LNCaP clone FGC (cell line): ENCODE results near the gene PDE2A.
"Not testable (repeated sequence)": the region's sequence is repeated elsewhere in the genome, so short reads cannot be mapped to it uniquely, and the experiment has no call there.

ENCODE experiments used
- DNase-seq: peaks from one replicate; pipeline ENCODE4 v3.0.0-alpha.2; 2011; ENCODE audit warnings: low read depth
- H3K4me3 ChIP-seq: 2 replicates; pipeline ENCODE4 v1.5.1; 2011; ENCODE audit warnings: mild to moderate bottlenecking, low read depth, low read length, control low read depth
- TF ChIP-seq, protein P1 (sequence below): IDR thresholded peaks from 2 replicates; pipeline ENCODE4 v1.5.1; 2012; ENCODE audit warnings: mild to moderate bottlenecking; ENCODE audit not compliant: control insufficient read depth, insufficient read depth; ENCODE audit errors: extremely low read depth

Gene PDE2A

DNA sequence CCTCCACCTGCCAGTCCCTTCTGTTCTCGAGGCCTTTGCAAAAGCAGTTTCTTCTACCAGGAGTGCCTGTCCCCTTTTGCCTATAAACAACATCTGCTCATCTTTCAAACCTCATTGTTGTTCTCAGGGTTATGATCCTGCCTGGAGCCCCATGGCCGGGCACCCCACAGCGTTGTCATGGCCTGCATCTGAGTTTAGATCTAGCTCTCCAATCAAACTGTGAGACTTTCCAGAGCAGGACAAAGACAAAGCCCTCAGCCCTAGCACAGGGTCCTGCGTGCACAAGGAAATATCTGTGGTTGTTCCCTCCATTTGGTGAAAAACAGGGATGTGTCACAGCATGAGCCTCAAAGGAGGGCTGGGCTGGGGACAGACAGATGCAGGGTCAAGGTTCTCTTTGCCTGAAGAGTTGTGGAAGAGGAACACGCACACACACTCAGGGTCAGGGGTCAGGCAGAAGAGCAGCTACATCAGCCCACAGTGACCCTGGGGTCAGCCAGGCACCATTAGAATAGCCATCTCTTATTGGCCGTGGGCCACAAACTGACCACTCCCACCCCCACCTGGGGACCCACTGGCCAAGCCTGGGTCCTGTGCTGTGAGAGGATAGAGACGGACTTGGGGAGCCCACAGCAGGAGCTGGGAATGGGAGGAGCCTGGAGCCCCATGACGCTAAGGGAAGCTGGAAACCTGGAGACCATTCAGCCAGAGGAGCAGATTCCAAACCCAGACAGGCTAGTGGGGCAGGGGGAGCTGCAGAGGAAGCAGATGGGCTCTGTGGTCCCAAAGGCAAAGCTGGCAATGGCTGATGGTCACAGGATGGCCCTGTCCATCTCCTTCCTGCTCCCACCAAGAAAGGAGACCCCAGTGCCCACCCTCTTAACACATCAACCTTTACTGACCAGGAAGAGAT, 99.4 kb downstream of the PDE2A start:
- H3K4me3 ChIP-seq: no peak overlapping the region
- DNase-seq: no peak
- TF ChIP-seq, protein P1, sequence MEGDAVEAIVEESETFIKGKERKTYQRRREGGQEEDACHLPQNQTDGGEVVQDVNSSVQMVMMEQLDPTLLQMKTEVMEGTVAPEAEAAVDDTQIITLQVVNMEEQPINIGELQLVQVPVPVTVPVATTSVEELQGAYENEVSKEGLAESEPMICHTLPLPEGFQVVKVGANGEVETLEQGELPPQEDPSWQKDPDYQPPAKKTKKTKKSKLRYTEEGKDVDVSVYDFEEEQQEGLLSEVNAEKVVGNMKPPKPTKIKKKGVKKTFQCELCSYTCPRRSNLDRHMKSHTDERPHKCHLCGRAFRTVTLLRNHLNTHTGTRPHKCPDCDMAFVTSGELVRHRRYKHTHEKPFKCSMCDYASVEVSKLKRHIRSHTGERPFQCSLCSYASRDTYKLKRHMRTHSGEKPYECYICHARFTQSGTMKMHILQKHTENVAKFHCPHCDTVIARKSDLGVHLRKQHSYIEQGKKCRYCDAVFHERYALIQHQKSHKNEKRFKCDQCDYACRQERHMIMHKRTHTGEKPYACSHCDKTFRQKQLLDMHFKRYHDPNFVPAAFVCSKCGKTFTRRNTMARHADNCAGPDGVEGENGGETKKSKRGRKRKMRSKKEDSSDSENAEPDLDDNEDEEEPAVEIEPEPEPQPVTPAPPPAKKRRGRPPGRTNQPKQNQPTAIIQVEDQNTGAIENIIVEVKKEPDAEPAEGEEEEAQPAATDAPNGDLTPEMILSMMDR: no peak

DNA sequence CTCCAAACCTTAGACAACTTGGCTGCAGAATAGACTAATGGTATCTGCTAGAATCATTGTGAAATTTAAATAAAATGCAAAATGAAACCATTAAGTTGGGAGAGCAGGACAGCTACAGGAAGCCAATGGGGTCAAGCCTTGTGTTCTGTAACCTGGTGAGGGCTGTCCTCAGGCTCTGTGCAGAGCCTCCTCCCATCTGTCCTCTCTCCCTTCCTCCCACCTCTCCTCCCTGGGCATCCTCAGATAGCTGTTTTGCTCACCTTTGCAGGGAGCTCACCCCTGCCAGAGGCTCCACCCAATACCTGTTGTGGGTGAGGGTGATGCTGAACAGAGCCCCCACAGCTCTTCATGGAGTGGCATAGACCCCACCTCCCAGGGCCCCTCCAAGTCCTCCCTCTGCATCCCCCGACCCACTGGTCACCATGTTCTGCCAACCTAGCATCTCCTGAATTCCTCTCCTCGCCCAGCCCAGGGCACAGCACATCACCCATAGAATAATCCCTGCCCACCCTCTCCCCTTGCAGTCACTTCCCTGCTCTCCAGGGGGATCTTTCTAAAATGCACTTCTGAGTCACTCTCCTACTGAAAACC, 100.3 kb downstream of the PDE2A start:
- no peak for DNase-seq
- no peak overlapping the region for H3K4me3 ChIP-seq
- TF ChIP-seq, protein P1: no peak

DNA sequence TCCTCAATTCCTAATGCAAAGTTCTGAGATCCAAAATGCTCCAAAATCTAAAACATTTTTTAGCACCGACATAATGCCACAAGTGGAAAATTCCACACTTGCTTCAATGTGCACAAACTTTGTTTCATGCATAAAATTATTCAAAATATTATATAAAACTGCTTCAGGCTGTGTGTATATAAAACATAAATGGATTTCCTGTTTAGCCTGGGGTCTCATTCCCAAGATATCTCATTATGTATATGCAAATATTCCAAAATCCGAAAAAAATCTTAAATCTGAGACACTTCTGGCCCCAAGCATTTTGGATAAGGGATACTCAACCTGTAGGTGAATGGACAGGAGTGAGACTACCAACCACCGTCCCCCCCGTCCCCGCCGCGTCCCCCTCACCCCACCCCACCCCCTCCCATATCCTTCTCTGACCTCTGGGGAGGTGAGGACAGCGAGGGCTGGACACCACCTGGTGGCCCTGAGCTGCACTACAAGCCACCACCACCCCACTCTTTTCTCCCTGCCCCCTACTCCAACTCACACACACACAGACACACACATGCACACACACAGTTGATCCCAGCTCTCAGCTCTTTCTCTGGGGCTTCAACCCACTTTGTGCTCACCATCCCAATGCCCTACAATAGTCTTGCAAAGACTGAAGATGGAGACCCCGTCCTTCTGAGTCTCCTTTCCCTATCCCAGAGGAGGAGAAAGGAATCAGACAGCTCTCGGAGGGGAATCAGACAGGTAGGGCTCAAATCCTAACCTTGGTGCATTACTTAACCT, 101.0 kb downstream of the PDE2A start:
- H3K4me3 ChIP-seq: no peak overlapping the region
- TF ChIP-seq, protein P1: peak; percentile 92
- no peak for DNase-seq

DNA sequence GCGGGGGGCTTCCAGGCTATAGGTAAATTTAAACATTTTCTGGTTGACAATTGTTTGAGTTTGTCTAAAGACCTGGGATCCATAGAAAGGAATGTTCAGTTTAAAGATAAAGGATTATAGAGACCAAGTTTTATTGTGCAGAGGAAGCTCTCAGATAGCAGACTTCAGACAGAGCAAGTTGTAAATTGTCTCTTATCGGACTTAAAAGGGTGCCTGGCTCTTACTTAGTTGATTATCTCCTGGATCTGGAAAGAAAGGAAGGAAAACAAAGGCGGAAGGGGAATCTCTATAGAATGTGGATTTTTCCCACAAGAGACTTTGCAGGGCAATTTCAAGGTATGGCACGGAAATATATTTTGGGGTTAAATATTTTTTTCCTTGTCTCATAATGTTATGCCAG, 101.7 kb downstream of the PDE2A start:
- H3K4me3 ChIP-seq, DNase-seq: not testable (repeated sequence)

DNA sequence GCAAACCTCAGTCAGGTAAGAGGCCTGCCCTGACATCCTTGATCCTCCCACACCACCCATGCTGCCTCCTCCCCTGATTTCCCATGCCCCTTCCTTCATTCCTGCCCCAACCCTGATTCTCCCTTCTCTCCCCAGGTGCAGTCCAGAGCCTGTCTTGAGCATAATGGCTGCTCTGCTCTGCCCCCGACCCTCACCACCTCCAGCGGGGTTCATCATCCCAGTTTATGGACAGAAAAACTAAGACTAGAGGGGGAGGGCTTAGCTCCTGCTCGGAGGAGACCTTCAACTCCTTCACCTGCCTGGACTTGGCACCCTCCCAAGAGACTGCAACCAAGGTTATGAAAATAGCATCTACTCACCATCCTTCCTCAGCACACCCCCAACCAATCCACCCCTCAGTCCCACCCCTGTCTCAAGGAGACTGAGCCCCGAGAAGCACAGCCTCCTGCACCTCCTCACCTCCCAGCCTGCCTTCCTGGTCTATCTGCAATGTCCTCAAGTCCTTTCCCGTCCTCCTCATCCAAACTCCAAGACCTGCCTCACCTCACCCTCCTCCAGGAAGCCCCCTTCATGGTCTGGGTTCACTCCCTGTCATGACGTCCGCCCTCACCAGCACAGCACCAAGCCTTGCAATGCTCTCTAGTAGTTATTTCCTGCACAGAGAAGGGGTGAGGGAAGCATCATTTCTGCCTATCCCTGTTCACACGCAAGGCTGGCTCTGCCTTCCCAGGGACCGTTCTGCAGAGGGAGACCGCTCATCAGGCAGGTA, 103.1 kb downstream of the PDE2A start:
- DNase-seq: no peak
- H3K4me3 ChIP-seq: no peak overlapping the region
- TF ChIP-seq, protein P1: no peak

DNA sequence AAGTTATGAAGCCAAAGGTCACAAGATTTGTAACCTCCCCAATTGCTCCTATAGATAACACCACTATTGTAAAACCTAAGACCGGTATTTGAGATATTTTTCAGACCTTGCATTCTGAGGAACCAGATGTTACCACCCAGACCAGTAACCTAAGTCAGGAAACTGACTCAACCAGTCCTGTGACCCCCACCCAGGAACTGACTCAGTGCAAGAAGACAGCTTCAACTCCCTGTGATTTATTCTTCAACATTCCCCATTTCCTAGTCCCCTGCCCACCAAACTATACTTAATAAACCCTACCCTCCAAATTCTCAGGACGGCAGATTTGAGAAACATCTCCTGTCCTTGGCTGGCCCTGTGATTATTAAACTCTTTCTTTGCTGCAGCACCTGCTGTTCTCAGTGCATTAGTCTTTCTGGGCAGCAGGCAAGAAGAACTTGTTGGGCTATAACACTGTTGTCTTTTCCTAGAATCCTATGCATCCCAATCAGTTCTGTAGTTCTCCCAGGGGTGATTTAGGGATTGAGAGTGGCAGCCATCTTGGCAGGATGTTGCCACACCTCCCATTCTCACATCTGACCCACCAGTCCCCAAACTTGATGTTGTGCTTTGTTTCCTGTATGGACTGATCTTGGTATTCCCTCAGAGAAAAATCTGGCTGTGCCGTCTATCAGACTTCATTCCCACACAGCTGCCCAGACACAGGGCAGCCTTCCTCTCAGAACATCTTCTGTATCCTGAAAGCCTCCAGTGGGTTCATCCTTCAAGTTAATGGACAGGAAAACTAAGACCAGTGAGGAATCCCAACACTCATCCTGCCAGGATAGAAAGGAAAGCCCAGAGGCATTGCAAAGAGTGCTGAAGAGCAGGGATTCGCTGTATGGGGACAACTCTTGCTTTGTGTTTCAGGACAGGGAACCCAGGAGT, 104.0 kb downstream of the PDE2A start:
- no peak for DNase-seq
- TF ChIP-seq, protein P1: no peak
- H3K4me3 ChIP-seq: no peak overlapping the region
